SH-SY5Y (cell line): ENCODE data around the gene SLC35F1.

Experiments used
- GATA2 ChIP-seq: IDR thresholded peaks from 2 replicates; pipeline ENCODE4 v1.6.1; 2011; ENCODE audit warnings: mild to moderate bottlenecking, low read depth, low read length
- GATA3 ChIP-seq: IDR thresholded peaks from 2 replicates; pipeline ENCODE4 v1.6.1; 2011; ENCODE audit warnings: low read depth, mild to moderate bottlenecking, low read length, moderate library complexity

- TF ChIP-seq GATA3 (no peak), GATA2 (no peak)
Measured at GRCh38 chr6:118304321-118304720, 397.3 kb downstream of the SLC35F1 start.
